Fibroblast of skin of right quadriceps (primary cell): ENCODE measurements around the gene ATG4D.
"Not testable (repeated sequence)": the region's sequence is repeated elsewhere in the genome, so short reads cannot be mapped to it uniquely, and the experiment has no call there.

Experiments used
- DNase-seq: peaks from one replicate; pipeline ENCODE4 v3.0.0-alpha.2; 2013

The ATG4D gene

GRCh38 chr19:10553087-10553667, 9.5 kb downstream of the ATG4D start:
- DNase-seq: no peak

- DNase-seq: no peak
Observed at GRCh38 chr19:10553943-10554381, 10.3 kb downstream of the ATG4D start.

- DNase-seq: no peak
Observed at GRCh38 chr19:10554760-10555609, 11.3 kb downstream of the ATG4D start.

- DNase-seq: no peak
Observed at GRCh38 chr19:10555610-10555973, 11.9 kb downstream of the ATG4D start.

- DNase-seq: no peak
Observed at GRCh38 chr19:10557603-10558197, 14.0 kb downstream of the ATG4D start.

GRCh38 chr19:10560154-10560553, 16.4 kb downstream of the ATG4D start:
- no peak for DNase-seq

- no peak for DNase-seq
Observed at GRCh38 chr19:10562609-10563008, 18.9 kb downstream of the ATG4D start.

- peak; percentile 43 for DNase-seq
Observed at GRCh38 chr19:10565028-10565566, 21.4 kb downstream of the ATG4D start.

- peak; percentile 96 for DNase-seq
Observed at GRCh38 chr19:10565567-10566407, 22.1 kb downstream of the ATG4D start, which contains the start of gene KRI1. Gene KRI1 (minus strand): TSS chr19:10566010. CDS start chr19:10565999, 11 bp downstream.

- DNase-seq: no peak
Observed at GRCh38 chr19:10566408-10566657, 22.6 kb downstream of the ATG4D start.

GRCh38 chr19:10566658-10567410, 23.1 kb downstream of the ATG4D start:
- DNase-seq: no peak

- DNase-seq: no peak
Observed at GRCh38 chr19:10567656-10568055, 24.0 kb downstream of the ATG4D start.

GRCh38 chr19:10568062-10568825, 24.5 kb downstream of the ATG4D start:
- DNase-seq: no peak

GRCh38 chr19:10568826-10569651, 25.3 kb downstream of the ATG4D start, which contains the start of gene CDKN2D:
Gene CDKN2D (minus strand): TSS chr19:10568979. CDS start chr19:10568653, 326 bp downstream.
- DNase-seq: peak; percentile 99

- DNase-seq: not testable (repeated sequence)
Observed at GRCh38 chr19:10573793-10574192, 30.1 kb downstream of the ATG4D start.

GRCh38 chr19:10574462-10574861, 30.8 kb downstream of the ATG4D start:
- no peak for DNase-seq

- no peak for DNase-seq
Observed at GRCh38 chr19:10575011-10575716, 31.5 kb downstream of the ATG4D start.

- no peak for DNase-seq
Observed at GRCh38 chr19:10577951-10578350, 34.2 kb downstream of the ATG4D start.

- peak; percentile 85 for DNase-seq
Observed at GRCh38 chr19:10580979-10581631, 37.4 kb downstream of the ATG4D start.
